ENCODE results near the gene BACH2.
A peak's percentile ranks its signal among the peaks of the same experiment; 100 is the strongest.

The BACH2 gene

DNA sequence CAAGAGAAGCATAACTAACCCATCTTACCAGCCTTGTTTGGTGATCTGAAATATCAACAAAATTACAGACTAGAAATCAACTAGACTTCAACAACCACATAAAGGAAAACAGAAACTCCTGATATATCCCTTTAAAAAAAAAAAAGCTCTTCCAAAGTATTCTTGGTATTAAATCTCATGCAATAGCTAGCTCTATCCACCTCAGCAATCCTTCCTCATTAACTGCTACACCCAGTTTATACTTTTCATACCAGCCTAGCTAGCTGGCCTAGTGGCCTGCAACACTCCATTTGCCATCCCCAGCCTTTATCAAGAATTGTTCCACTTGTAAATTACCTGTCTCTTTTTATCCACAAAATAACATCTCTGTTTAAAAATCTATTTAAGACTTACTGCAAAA lies 69.0 kb downstream of the BACH2 start:
- Histone ChIP-seq H3K36me3 (ENCODE audit: control insufficient read depth, insufficient read depth, low read length) (no peaks in the 10 kb centered on the region), H3K4me3 (ENCODE audit: low read length) (no peak overlapping the region), H3K4me1 (ENCODE audit: control insufficient read depth, insufficient read depth, low read length) (no peaks in the 10 kb centered on the region), H3K9ac (ENCODE audit: low read length) (no peak overlapping the region), H3K27me3 (ENCODE audit: control insufficient read depth, insufficient read depth, low read length) (no peaks in the 10 kb centered on the region), H3K9me3 (ENCODE audit: control insufficient read depth, low read length) (no peaks in the 10 kb centered on the region)

DNA sequence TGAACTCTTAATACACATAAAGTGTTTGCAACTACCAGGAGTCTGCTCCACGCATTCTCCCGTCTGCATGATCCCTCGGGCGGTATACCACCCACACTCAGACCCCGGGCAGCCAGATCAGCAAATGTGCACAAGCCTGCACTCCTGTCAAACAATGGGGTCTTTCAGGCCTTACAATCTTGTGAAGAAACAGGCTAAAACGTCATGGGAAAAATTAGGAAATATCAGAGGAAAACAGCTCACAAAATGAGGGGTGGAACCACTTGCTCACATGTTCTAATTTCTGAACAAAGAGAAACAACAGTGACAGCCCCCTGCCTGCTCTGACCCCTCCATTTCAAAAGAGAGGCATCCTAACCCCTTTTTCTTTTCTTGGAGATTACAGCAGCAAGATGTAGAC lies 69.4 kb downstream of the BACH2 start:
- no peak overlapping the region for H3K4me3 ChIP-seq (ENCODE audit: low read length)
- no peaks in the 10 kb centered on the region for H3K36me3 ChIP-seq (ENCODE audit: control insufficient read depth, insufficient read depth, low read length)
- no peaks in the 10 kb centered on the region for H3K4me1 ChIP-seq (ENCODE audit: control insufficient read depth, insufficient read depth, low read length)
- H3K27me3 ChIP-seq (ENCODE audit: control insufficient read depth, insufficient read depth, low read length) = no peaks in the 10 kb centered on the region
- H3K9ac ChIP-seq (ENCODE audit: low read length) = no peak overlapping the region
- no peaks in the 10 kb centered on the region for H3K9me3 ChIP-seq (ENCODE audit: control insufficient read depth, low read length)

DNA sequence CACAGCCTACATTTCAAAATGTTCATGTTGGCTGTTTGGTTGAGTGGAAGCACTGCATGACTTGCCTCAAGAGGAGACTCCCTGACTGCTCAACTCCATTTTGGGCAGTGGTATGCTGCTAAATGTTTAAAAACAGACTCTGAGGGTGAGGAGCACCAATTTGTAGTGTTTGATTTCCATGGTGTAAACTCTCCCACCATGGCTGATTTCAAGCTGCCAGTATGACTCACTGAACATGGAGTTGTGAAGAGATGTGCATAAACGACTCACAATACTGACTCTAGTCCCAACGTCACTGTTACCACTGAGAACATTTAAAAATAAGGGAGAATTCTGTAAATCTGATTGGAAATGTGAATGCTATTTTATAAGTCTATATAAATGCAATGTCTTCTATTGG lies 70.4 kb downstream of the BACH2 start:
- no peak overlapping the region for H3K9ac ChIP-seq (ENCODE audit: low read length)
- no peaks in the 10 kb centered on the region for H3K9me3 ChIP-seq (ENCODE audit: control insufficient read depth, low read length)
- H3K4me3 ChIP-seq (ENCODE audit: low read length) = no peak overlapping the region
- H3K4me1 ChIP-seq (ENCODE audit: control insufficient read depth, insufficient read depth, low read length) = no peaks in the 10 kb centered on the region
- H3K36me3 ChIP-seq (ENCODE audit: control insufficient read depth, insufficient read depth, low read length) = no peaks in the 10 kb centered on the region
- H3K27me3 ChIP-seq (ENCODE audit: control insufficient read depth, insufficient read depth, low read length) = no peaks in the 10 kb centered on the region

GRCh38 chr6:90224196-90224595 lies 72.4 kb downstream of the BACH2 start:
- Histone ChIP-seq H3K9ac (ENCODE audit: low read length) (no peak overlapping the region), H3K4me1 (ENCODE audit: control insufficient read depth, insufficient read depth, low read length) (peaks cover 7% of the 10 kb centered on the region), H3K27me3 (ENCODE audit: control insufficient read depth, insufficient read depth, low read length) (no peaks in the 10 kb centered on the region), H3K9me3 (ENCODE audit: control insufficient read depth, low read length) (no peaks in the 10 kb centered on the region), H3K4me3 (ENCODE audit: low read length) (no peak overlapping the region), H3K36me3 (ENCODE audit: control insufficient read depth, insufficient read depth, low read length) (no peaks in the 10 kb centered on the region)

DNA sequence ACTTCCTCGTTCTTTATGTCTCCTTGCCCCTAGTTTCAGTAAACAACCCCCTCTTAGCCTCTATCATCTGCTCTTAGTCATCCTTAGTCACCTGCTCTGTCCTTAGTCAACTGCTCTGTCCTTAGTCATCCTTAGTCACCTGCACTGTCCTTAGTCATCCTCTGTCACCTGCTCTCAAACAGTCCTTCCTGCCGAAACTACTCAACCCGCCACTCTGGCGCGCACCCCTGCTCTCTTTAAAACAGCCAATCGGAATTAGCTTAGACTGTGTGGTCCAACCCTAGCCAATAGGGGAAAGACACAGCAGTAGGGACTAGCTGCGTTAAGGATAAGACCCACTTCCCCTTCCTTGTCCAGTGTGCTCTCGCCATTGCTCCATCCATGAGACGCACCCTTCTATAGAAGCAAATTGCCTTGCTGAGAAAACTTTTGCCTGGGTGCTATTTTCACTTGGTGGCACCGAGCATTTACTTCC lies 73.9 kb downstream of the BACH2 start:
- H3K4me3 ChIP-seq (ENCODE audit: low read length) = no peak overlapping the region
- no peaks in the 10 kb centered on the region for H3K27me3 ChIP-seq (ENCODE audit: control insufficient read depth, insufficient read depth, low read length)
- no peak overlapping the region for H3K9ac ChIP-seq (ENCODE audit: low read length)
- peaks cover 16% of the 10 kb centered on the region for H3K4me1 ChIP-seq (ENCODE audit: control insufficient read depth, insufficient read depth, low read length)
- no peaks in the 10 kb centered on the region for H3K9me3 ChIP-seq (ENCODE audit: control insufficient read depth, low read length)
- H3K36me3 ChIP-seq (ENCODE audit: control insufficient read depth, insufficient read depth, low read length) = no peaks in the 10 kb centered on the region

- Histone ChIP-seq H3K27me3 (ENCODE audit: control insufficient read depth, insufficient read depth, low read length) (no peaks in the 10 kb centered on the region), H3K4me3 (ENCODE audit: low read length) (no peak overlapping the region), H3K36me3 (ENCODE audit: control insufficient read depth, insufficient read depth, low read length) (no peaks in the 10 kb centered on the region), H3K9ac (ENCODE audit: low read length) (no peak overlapping the region), H3K9me3 (ENCODE audit: control insufficient read depth, low read length) (no peaks in the 10 kb centered on the region), H3K4me1 (ENCODE audit: control insufficient read depth, insufficient read depth, low read length) (peaks cover 16% of the 10 kb centered on the region)
These were observed 74.6 kb downstream of the BACH2 start for GRCh38 chr6:90222008-90222407.

- Histone ChIP-seq H3K9ac (ENCODE audit: low read length) (no peak overlapping the region), H3K9me3 (ENCODE audit: control insufficient read depth, low read length) (no peaks in the 10 kb centered on the region), H3K36me3 (ENCODE audit: control insufficient read depth, insufficient read depth, low read length) (no peaks in the 10 kb centered on the region), H3K4me3 (ENCODE audit: low read length) (no peak overlapping the region), H3K4me1 (ENCODE audit: control insufficient read depth, insufficient read depth, low read length) (peaks cover 16% of the 10 kb centered on the region), H3K27me3 (ENCODE audit: control insufficient read depth, insufficient read depth, low read length) (no peaks in the 10 kb centered on the region)
These were observed 75.2 kb downstream of the BACH2 start for GRCh38 chr6:90221403-90221802.

DNA sequence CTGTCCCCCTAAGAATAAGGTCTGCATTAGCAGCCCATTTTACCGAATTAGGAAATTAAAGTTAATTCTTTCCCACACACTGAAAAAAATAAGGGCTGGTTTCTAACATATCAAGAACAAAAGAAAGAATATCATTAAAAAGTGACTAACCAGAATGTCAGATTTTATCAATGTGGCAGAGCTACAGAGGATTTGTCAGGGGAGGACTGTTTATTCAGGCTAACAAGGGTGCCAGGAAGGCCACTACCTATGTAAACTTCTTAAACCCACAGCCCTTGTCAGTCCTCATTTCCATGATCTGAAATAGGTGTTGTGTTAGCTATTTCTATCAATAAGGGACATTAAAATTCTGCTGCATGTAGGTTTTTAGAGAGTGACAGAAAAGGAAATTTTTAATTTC lies 76.4 kb downstream of the BACH2 start:
- Histone ChIP-seq H3K9ac (ENCODE audit: low read length) (no peak overlapping the region), H3K9me3 (ENCODE audit: control insufficient read depth, low read length) (no peaks in the 10 kb centered on the region), H3K36me3 (ENCODE audit: control insufficient read depth, insufficient read depth, low read length) (no peaks in the 10 kb centered on the region), H3K27me3 (ENCODE audit: control insufficient read depth, insufficient read depth, low read length) (no peaks in the 10 kb centered on the region), H3K4me3 (ENCODE audit: low read length) (no peak overlapping the region), H3K4me1 (ENCODE audit: control insufficient read depth, insufficient read depth, low read length) (peaks cover 25% of the 10 kb centered on the region)

- peak overlapping the region; percentile 22 for H3K9ac ChIP-seq (ENCODE audit: low read length)
These were observed 77.2 kb downstream of the BACH2 start for GRCh38 chr6:90219209-90219985.

DNA sequence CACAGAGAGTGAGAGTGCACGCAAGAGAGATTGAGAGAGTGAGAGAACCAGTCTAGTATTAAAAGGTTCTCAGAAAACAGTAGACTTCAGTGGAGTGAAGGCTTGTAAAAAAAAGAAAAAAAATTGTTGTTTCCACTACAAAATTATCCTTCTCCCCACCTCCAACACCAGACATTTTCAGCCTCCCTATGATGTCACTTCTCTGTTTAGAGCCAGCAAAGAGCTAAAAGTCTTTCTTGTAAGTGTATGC lies 77.8 kb downstream of the BACH2 start:
- Histone ChIP-seq H3K27me3 (ENCODE audit: control insufficient read depth, insufficient read depth, low read length) (no peaks in the 10 kb centered on the region), H3K4me1 (ENCODE audit: control insufficient read depth, insufficient read depth, low read length) (peaks cover 25% of the 10 kb centered on the region), H3K9ac (ENCODE audit: low read length) (peak overlapping the region; percentile 7), H3K36me3 (ENCODE audit: control insufficient read depth, insufficient read depth, low read length) (no peaks in the 10 kb centered on the region), H3K4me3 (ENCODE audit: low read length) (no peak overlapping the region), H3K9me3 (ENCODE audit: control insufficient read depth, low read length) (no peaks in the 10 kb centered on the region)

More at GRCh38 chr6:90219209-90219985, 77.2 kb downstream of the BACH2 start:
- H3K27me3 ChIP-seq (ENCODE audit: control insufficient read depth, insufficient read depth, low read length) = no peaks in the 10 kb centered on the region
- H3K4me3 ChIP-seq (ENCODE audit: low read length) = no peak overlapping the region
- no peaks in the 10 kb centered on the region for H3K36me3 ChIP-seq (ENCODE audit: control insufficient read depth, insufficient read depth, low read length)
- no peaks in the 10 kb centered on the region for H3K9me3 ChIP-seq (ENCODE audit: control insufficient read depth, low read length)
- H3K4me1 ChIP-seq (ENCODE audit: control insufficient read depth, insufficient read depth, low read length) = peaks cover 25% of the 10 kb centered on the region

DNA sequence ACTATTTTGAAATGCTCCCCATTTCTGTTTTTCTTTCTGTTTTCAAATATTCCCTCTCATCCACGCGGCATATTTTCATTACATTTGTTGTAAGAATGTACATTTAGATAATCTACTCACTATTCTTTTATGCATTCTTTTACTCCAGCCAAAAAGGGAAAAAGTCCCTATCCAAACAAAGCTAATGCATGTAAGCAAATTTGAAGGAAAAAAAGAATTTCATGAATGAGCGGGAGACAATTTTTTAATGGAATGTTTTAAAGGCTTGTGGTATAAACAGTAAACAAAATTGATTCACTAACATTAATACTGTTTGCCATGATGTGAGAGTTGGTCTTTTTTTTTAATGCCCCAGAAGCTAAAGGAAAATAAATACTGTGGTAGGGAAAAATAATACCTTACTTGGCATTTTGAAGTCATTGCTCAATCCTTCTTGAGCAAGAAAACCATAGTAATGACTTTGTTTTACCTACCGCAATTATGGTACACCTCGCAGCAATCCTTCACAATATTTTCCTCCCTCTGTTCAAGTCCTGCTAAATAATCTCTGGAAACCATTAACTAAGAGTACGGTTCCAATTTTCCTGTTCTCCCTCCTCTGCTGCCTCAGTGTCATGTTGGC lies 79.0 kb downstream of the BACH2 start:
- no peak overlapping the region for H3K9ac ChIP-seq (ENCODE audit: low read length)
- no peak overlapping the region for H3K4me3 ChIP-seq (ENCODE audit: low read length)

DNA sequence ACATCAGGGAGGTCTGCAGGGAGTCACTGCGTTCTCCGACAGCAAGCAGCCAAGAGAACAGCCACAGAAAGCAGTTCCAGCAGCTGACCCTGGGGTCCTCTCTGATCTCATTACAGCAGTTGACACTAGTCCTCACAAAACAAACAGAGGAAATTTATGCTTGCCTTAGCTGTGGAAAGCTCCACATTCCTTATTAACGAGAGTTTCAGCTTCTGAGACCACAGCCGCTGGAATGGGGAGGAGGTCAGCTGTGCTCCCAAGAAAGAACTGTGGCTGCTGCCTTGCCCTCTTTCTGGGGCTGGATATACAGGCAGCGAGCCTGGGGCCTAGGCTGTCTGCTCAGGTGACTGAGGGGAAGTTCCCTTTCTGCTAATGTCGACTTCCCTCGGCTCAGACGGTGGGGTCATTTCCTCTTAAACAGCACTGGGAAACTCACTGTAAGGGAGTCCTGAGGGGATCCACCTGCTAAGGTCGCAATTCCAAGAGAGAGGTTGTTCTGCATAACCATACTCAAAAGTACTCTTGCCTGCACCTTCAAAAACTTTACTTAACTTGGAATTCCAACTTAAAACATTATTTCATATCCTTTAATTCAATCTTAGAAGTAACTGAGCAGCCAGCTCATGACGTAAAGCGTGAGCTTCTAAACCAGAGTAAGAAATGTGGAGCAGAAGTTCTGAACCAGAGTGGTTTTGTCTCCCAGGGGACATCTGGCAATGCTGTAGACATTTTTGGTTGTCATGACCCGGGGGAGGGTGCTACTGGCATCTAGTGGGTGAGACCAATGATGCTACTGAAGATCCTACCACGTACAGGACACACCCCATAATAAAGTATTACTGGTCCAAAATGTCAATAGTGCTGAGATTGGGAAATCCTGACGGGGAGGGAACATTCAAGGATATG lies 80.3 kb downstream of the BACH2 start:
- no peaks in the 10 kb centered on the region for H3K9me3 ChIP-seq (ENCODE audit: control insufficient read depth, low read length)
- H3K4me1 ChIP-seq (ENCODE audit: control insufficient read depth, insufficient read depth, low read length) = peaks cover 25% of the 10 kb centered on the region
- H3K36me3 ChIP-seq (ENCODE audit: control insufficient read depth, insufficient read depth, low read length) = no peaks in the 10 kb centered on the region
- no peak overlapping the region for H3K4me3 ChIP-seq (ENCODE audit: low read length)
- H3K9ac ChIP-seq (ENCODE audit: low read length) = no peak overlapping the region
- no peaks in the 10 kb centered on the region for H3K27me3 ChIP-seq (ENCODE audit: control insufficient read depth, insufficient read depth, low read length)

More for the DNA sequence above, 79.0 kb downstream of the BACH2 start:
- H3K36me3 ChIP-seq (ENCODE audit: control insufficient read depth, insufficient read depth, low read length) = no peaks in the 10 kb centered on the region
- peaks cover 25% of the 10 kb centered on the region for H3K4me1 ChIP-seq (ENCODE audit: control insufficient read depth, insufficient read depth, low read length)
- H3K9me3 ChIP-seq (ENCODE audit: control insufficient read depth, low read length) = no peaks in the 10 kb centered on the region
- H3K27me3 ChIP-seq (ENCODE audit: control insufficient read depth, insufficient read depth, low read length) = no peaks in the 10 kb centered on the region
